Ovary (tissue), 9 donors: ENCODE data around the gene SMPD1. TPM values are rescaled to one million over a fixed set of nuclear protein-coding genes. Genes with fewer than 3 reads are reported as not detected.
A peak's percentile ranks its signal among the peaks of the same experiment; 100 is the strongest.

Source experiments
- DNase-seq, 5 donors: peaks; one replicate each; pipeline ENCODE4 v3.0.0-alpha.2; 2019 to 2020
- H3K27ac ChIP-seq, 2 donors: fragments of 200-600 bp; one replicate each; pipeline versions ENCODE4 v1.5.1 to v1.8.0; 2019 to 2022
- H3K27me3 ChIP-seq: fragments of 200-600 bp; one replicate; pipeline ENCODE4 v1.8.0; 2022
- H3K36me3 ChIP-seq: fragments of 200-600 bp; sonication (generic); one replicate; pipeline ENCODE4 v1.5.1; 2019
- H3K4me1 ChIP-seq: one replicate; pipeline ENCODE4 v1.8.1; 2013; ENCODE audit warnings: mild to moderate bottlenecking, moderate library complexity; ENCODE audit not compliant: insufficient read depth
- H3K4me3 ChIP-seq: fragments of 200-600 bp; sonication (generic); one replicate; pipeline ENCODE4 v1.5.1; 2017
- H3K9me3 ChIP-seq, 2 donors: fragments of 200-600 bp in 1 of 2; sonication (generic) in 1 of 2; one replicate each; pipeline versions ENCODE4 v1.5.1 to v1.8.1; 2013 to 2019; ENCODE audit warnings: mild to moderate bottlenecking in 1 of 2, moderate library complexity in 1 of 2
- EP300 ChIP-seq: sonication (generic); formaldehyde crosslinking; IDR thresholded peaks from one replicate; pipeline ENCODE4 v1.6.1; 2017; ENCODE audit warnings: antibody characterized with exemption
- POLR2A ChIP-seq: fragments of 450-650 bp; IDR thresholded peaks from one replicate; pipeline ENCODE4 v1.6.1; 2017; ENCODE audit warnings: antibody characterized with exemption, mild to moderate bottlenecking, moderate library complexity
- whole genome bisulfite sequencing, 3 donors: extraction: QIAGEN DNeasy Blood & Tissue Kit in 1 of 3; methylation state at CpG; one replicate each; pipeline versions ENCODE4 v1.1.5 to v1.1.7; 2013 to 2017; 5-methylcytosine and 5-hydroxymethylcytosine counted together
- intact Hi-C, 4 donors: fragments of 100-400 bp; cut with DNase I; formaldehyde crosslinking; loops; one replicate each; pipeline versions ENCODE4 v1.11.0 to v1.15.1; 2022 to 2023
- polyA plus RNA-seq, 2 donors: library from polyadenylated mRNA; stranded (reverse); fragments of 200-250 nt in 1 of 2; fragments of 350-450 nt in 1 of 2; fragmentation: Illumina TruSeq in 1 of 2; extraction: RNeasy Lipid Tissue Mini Kit (QIAGEN cat#74804) in 1 of 2; gene quantifications; one replicate each; pipeline ENCODE4 v1.2.3, GENCODE V29; 2013 to 2014
- total RNA-seq, 7 donors: library from RNA; depleted of rRNA in 2 of 7; stranded (reverse); fragments of >200 nt in 2 of 7; fragmentation: NEBNext Ultra II Directional in 3 of 7; extraction: Animal tissue kit (Norgen Biotek cat#: 25700) in 3 of 7; gene quantifications; one replicate each; pipeline versions ENCODE4 v1.1.0 to v1.2.4, GENCODE V29; 2016 to 2023
- TF ChIP-seq, protein P1 (sequence below), 3 donors: fragments of 450-650 bp in 2 of 3; fragments of 200-600 bp in 1 of 3; IDR thresholded peaks; one replicate each; pipeline versions ENCODE4 v1.5.1 to v1.8.0; 2016 to 2022; ENCODE audit warnings: antibody characterized with exemption in 3 of 3, mild to moderate bottlenecking in 1 of 3
- donor health status: DM: no; HTN: no; CAD: no; lungs with moderate emphysema.
- donor health status: DM: no; HTN: no; CAD: no.
- donor health status: Bipolar disorder and iron deficiency.
- donor health status: DM: yes; HTN: yes; CAD: no.
- donor health status: DM: no; HTN: no; CAD: no.
- donor health status: DM: yes; HTN: yes; CAD: no.

The SMPD1 gene
- total and polyA plus RNA-seq, 9 donors, result 12.9 to 50.5 (median 30.7) TPM

DNA sequence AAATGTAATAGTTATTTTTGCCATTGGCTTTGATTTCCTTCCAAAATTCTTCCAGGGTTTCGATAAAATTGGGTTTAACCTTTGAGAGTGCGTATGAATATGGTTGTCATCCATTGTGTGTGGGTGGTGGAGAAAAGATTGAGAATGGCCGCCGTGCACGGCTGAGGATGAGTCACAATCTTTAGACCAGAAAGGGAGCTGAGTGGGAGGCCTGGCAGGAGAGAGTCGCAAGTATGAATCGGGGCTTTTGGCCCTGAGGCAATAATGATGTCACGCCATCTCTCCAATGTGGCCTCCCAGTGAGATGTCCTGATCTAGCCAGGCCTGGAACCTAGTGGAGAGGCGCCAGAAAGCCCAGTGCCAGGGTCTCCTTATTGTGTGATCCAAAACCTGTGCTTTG lies 33.1 kb upstream of the SMPD1 start:
- intact Hi-C loops, result loop anchor here in 2 of 4 donors (10.0 kb wide), 2 partner anchors 62 to 102 kb away; partner anchors contain the start of gene CCKBR (in 1 of the 2)
- DNase-seq, result peak; percentile 45 to 75 (median 53)
- no peaks in the 10 kb centered on the region for H3K4me1 ChIP-seq
- H3K27ac ChIP-seq, result no peak overlapping the region
- H3K4me3 ChIP-seq, result no peak overlapping the region
- 22 to 25% (median 24%) methylated on average over 9 of the region's 9 CpGs for WGBS, 3 donors
- no peaks in the 10 kb centered on the region for H3K27me3 ChIP-seq
- H3K36me3 ChIP-seq, result no peaks in the 10 kb centered on the region
- H3K9me3 ChIP-seq, result no peaks in the 10 kb centered on the region
- TF ChIP-seq POLR2A (no peak), EP300 (no peak)
- TF ChIP-seq, protein P1, sequence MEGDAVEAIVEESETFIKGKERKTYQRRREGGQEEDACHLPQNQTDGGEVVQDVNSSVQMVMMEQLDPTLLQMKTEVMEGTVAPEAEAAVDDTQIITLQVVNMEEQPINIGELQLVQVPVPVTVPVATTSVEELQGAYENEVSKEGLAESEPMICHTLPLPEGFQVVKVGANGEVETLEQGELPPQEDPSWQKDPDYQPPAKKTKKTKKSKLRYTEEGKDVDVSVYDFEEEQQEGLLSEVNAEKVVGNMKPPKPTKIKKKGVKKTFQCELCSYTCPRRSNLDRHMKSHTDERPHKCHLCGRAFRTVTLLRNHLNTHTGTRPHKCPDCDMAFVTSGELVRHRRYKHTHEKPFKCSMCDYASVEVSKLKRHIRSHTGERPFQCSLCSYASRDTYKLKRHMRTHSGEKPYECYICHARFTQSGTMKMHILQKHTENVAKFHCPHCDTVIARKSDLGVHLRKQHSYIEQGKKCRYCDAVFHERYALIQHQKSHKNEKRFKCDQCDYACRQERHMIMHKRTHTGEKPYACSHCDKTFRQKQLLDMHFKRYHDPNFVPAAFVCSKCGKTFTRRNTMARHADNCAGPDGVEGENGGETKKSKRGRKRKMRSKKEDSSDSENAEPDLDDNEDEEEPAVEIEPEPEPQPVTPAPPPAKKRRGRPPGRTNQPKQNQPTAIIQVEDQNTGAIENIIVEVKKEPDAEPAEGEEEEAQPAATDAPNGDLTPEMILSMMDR (IDR thresholded peaks at IDR 0.05), result no peak

DNA sequence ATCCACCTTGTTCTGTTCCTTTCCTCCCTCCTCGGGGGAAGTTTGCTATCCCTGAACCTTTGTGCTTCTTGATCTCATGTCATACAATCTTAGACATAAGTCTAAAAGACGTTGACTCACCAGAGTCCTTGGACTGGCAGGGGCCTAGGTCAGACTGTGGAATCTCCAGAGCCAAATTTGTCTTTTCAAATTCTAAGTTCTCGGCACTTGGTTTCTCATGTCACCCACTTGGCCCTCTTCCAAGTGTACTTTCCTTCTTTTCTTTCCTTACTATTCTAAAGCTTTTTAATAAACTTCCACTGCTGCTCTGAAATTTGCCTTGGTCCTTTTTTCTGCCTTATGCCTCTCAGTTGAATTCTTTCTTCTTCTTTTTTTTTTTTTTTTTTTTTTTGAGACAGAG lies 30.1 kb upstream of the SMPD1 start:
- no peak for DNase-seq
- Histone ChIP-seq H3K4me3 (no peak overlapping the region), H3K27ac (no peak overlapping the region), H3K36me3 (no peaks in the 10 kb centered on the region), H3K4me1 (no peaks in the 10 kb centered on the region), H3K9me3 (no peaks in the 10 kb centered on the region), H3K27me3 (no peaks in the 10 kb centered on the region)
- TF ChIP-seq POLR2A (no peak), EP300 (no peak)
- TF ChIP-seq, protein P1 (IDR thresholded peaks at IDR 0.05), result no peak
- 45 to 53% (median 52%) methylated on average over 3 of the region's 3 CpGs for WGBS, 3 donors
- intact Hi-C loops, result loop anchor here in 3 of 4 donors (5.0 to 10.0 kb wide), 3 partner anchors 105 to 338 kb away; partner anchors contain the start of gene CCKBR (in 1 of the 3)

DNA sequence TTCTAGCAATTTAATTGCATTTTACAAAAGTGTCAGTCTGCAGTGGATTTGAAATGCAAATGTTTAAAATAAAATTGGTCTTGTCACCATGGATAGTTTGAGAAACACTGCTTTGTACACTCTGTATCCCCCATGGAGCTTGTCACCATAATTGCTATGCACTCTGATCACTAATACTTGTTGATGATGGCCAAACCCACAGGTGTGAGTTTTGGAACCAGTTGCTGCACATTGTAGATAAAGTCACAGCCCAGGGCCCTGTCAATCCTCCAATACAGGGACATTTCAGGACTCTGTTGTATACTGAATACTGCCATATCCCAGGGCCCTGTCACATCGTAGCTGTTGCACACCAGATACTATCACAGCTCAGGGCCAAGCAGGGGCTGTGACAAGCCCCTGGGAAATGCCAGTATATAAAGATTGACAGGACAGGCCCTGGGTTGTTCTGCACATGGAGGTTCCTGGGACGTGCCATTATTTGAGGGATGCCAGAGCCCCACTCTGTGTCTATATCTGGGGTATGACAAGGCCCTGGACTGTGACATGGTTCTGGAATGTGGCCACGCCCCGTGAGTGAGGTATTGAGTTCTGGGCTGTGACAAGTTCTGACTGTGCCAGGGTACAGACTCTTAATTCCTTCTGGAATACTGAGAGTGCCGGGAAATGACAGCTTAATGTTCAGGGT lies 27.9 kb upstream of the SMPD1 start:
- WGBS, 3 donors, result 68 to 80% (median 79%) methylated on average over 5 of the region's 5 CpGs
- Histone ChIP-seq H3K27ac (no peak overlapping the region), H3K9me3 (no peaks in the 10 kb centered on the region), H3K27me3 (no peaks in the 10 kb centered on the region), H3K4me3 (no peak overlapping the region), H3K36me3 (no peaks in the 10 kb centered on the region), H3K4me1 (no peaks in the 10 kb centered on the region)
- intact Hi-C loops, result loop anchor here in 3 of 4 donors (5.0 to 10.0 kb wide), 3 partner anchors 108 to 340 kb away; partner anchors contain the start of gene CCKBR (in 1 of the 3)
- TF ChIP-seq, protein P1 (IDR thresholded peaks at IDR 0.05), result no peak
- TF ChIP-seq POLR2A (no peak), EP300 (no peak)
- DNase-seq, result no peak

DNA sequence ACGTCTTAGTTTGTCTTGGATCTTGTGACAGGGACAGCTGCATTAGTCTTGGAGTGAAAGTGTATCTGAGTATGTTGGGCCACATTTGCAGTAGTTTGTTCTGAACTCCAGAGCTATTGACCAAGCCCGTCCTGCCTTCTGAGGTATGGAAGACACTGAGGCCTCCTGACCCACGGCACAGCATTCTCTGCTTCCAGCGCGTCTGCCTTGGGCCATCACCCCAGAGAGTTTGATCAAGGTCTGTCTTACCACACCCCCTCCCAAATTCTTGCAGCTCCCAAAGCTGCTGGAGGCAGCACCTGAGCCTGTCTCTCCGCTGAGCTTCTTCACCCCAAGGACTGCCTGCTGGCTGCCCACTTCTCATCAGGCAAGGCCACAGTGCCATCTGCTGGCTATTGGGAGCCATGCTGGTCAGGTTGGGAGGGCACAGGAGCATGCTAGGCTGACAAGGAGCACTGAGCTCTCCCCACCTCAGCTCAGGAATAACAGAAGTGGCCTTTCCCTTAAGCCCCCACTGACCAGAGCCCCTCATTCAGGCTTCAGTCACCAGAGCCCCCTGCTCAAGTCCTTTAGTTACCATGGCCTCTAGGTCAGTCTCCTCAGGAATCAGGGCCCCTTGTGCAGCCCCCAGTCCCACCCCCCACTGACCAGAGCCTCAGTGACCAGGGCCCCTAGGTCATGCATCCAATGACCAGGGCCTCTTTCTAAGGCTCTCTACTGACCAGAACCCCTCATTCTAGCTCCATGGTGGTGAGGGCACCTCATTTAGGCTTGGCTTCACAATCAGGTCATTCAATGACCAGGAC lies 27.2 kb upstream of the SMPD1 start:
- no peaks in the 10 kb centered on the region for H3K36me3 ChIP-seq
- H3K27me3 ChIP-seq, result no peaks in the 10 kb centered on the region
- WGBS, 3 donors, result 44 to 56% (median 56%) methylated on average over 6 of the region's 6 CpGs
- H3K4me3 ChIP-seq, result no peak overlapping the region
- intact Hi-C loops, result loop anchor here in 3 of 4 donors (5.0 to 10.0 kb wide), 3 partner anchors 108 to 341 kb away; partner anchors contain the start of gene CCKBR (in 1 of the 3)
- no peak overlapping the region for H3K27ac ChIP-seq
- peak; percentile 63 to 81 (median 76) for DNase-seq
- no peaks in the 10 kb centered on the region for H3K4me1 ChIP-seq
- no peaks in the 10 kb centered on the region for H3K9me3 ChIP-seq
- TF ChIP-seq POLR2A, result no peak
- TF ChIP-seq, protein P1 (IDR thresholded peaks at IDR 0.05), result peak; percentile 43 to 72 (median 65)
- TF ChIP-seq EP300, result no peak
